Lung (tissue), 12 donors: Measurements from ENCODE around the gene LY6G5B. TPM values are rescaled to one million over a fixed set of nuclear protein-coding genes. Genes with fewer than 3 reads are reported as not detected.

Experiments used
- ATAC-seq: fragments of 200-7000 bp; cut with Tn5 transposase; one replicate; pipeline ENCODE4 v1.9.1; 2020; ENCODE audit warnings: moderate number of reproducible peaks; ENCODE audit not compliant: insufficient read depth, low FRiP score
- DNase-seq, 3 donors: peaks; one replicate each; pipeline ENCODE4 v3.0.0-alpha.2; 2013 to 2017
- H3K27ac ChIP-seq, 2 donors: one replicate each; pipeline ENCODE4 v1.5.1; 2013; ENCODE audit warnings: mild to moderate bottlenecking in 2 of 2, moderate library complexity in 2 of 2, control low read depth in 1 of 2, inconsistent platforms in 1 of 2, low read depth in 1 of 2, low read length in 1 of 2
- H3K27me3 ChIP-seq, 3 donors: one replicate each; pipeline ENCODE4 v1.5.1; 2013; ENCODE audit warnings: low read length in 2 of 3; ENCODE audit not compliant: control insufficient read depth in 3 of 3, insufficient read depth in 3 of 3
- H3K36me3 ChIP-seq, 4 donors: one replicate each; pipeline ENCODE4 v1.5.1; 2013; ENCODE audit warnings: low read length in 4 of 4, mild to moderate bottlenecking in 1 of 4, moderate library complexity in 1 of 4; ENCODE audit not compliant: control insufficient read depth in 4 of 4, insufficient read depth in 4 of 4
- H3K4me1 ChIP-seq, 5 donors: one replicate each; pipeline ENCODE4 v1.5.1; 2013; ENCODE audit warnings: low read length in 5 of 5, mild to moderate bottlenecking in 2 of 5, moderate library complexity in 1 of 5; ENCODE audit not compliant: control insufficient read depth in 5 of 5, insufficient read depth in 5 of 5
- H3K4me3 ChIP-seq: one replicate; pipeline ENCODE4 v1.5.1; 2013; ENCODE audit warnings: mild to moderate bottlenecking, control low read depth, moderate library complexity
- H3K9ac ChIP-seq, 2 donors: one replicate each; pipeline ENCODE4 v1.5.1; 2013; ENCODE audit warnings: low read length in 2 of 2, control low read depth in 1 of 2; ENCODE audit not compliant: insufficient read depth in 1 of 2
- H3K9me3 ChIP-seq, 4 donors: one replicate each; pipeline ENCODE4 v1.5.1; 2013; ENCODE audit warnings: low read length in 3 of 4, mild to moderate bottlenecking in 1 of 4, moderate library complexity in 1 of 4; ENCODE audit not compliant: control insufficient read depth in 4 of 4, insufficient read depth in 3 of 4
- WGBS, 2 donors: extraction: QIAGEN DNeasy Blood & Tissue Kit; methylation state at CpG; one replicate each; pipeline ENCODE4 v1.1.7; 2013; 5-methylcytosine and 5-hydroxymethylcytosine counted together
- polyA plus RNA-seq, 2 donors: library from polyadenylated mRNA; stranded (reverse); fragments of 200-250 nt; gene quantifications; one replicate each; pipeline ENCODE4 v1.2.1, GENCODE V29; 2013
- total RNA-seq, 2 donors: library from RNA; depleted of rRNA in 1 of 2; stranded (reverse); fragments of >200 nt in 1 of 2; gene quantifications; one replicate each; pipeline ENCODE4 v1.2.1, GENCODE V29; 2014 to 2021
- TF ChIP-seq, protein P1 (sequence below): IDR thresholded peaks from 2 replicates; pipeline ENCODE4 v1.5.1; 2012; ENCODE audit warnings: mild to moderate bottlenecking; ENCODE audit errors: control extremely low read depth, extremely low read depth
- donor health status: control.
- donor health status: control.
- donor health status: Bipolar disorder and iron deficiency.
- donor health status: healthy.
- donor health status: DM: yes; HTN: yes; CAD: no.

Gene LY6G5B
- total and polyA plus RNA-seq, 4 donors: 5.7 to 13.7 (median 8.2) TPM

DNA sequence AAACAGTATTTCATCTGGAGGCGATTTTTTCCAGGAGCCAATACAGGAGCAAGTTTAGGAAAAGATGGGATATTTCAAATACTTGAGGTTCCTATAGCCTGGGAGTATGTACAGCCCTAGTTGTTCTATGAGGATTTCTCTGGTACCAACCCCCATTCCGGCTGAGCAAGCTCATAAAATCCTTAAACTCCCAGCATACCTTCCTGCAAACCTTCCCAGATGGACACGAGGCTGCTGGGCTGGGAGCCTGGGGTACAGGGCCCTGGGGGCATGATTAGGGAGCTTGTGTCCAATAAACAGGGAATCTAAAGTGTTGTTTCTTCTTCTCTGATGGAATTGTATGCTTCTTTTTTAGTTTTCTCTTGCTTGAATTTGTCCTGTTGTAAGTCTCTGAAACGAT lies 47.8 kb upstream of the LY6G5B start:
- TF ChIP-seq, protein P1, sequence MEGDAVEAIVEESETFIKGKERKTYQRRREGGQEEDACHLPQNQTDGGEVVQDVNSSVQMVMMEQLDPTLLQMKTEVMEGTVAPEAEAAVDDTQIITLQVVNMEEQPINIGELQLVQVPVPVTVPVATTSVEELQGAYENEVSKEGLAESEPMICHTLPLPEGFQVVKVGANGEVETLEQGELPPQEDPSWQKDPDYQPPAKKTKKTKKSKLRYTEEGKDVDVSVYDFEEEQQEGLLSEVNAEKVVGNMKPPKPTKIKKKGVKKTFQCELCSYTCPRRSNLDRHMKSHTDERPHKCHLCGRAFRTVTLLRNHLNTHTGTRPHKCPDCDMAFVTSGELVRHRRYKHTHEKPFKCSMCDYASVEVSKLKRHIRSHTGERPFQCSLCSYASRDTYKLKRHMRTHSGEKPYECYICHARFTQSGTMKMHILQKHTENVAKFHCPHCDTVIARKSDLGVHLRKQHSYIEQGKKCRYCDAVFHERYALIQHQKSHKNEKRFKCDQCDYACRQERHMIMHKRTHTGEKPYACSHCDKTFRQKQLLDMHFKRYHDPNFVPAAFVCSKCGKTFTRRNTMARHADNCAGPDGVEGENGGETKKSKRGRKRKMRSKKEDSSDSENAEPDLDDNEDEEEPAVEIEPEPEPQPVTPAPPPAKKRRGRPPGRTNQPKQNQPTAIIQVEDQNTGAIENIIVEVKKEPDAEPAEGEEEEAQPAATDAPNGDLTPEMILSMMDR: no peak
- DNase-seq (no peak), ATAC-seq (no peak)
- Histone ChIP-seq H3K9ac (peak overlapping the region in 1 of 2 donors; percentile 84), H3K9me3 (no peaks in the 10 kb centered on the region), H3K36me3 (peaks cover 27 to 40% (median 35%) of the 10 kb centered on the region in 4 donors), H3K4me1 (peaks cover 2 to 14% (median 3%) of the 10 kb centered on the region in 5 donors), H3K27ac (peak overlapping the region in 1 of 2 donors; percentile 42), H3K4me3 (no peak overlapping the region), H3K27me3 (no peaks in the 10 kb centered on the region)
- WGBS, 2 donors: 37 to 48% methylated on average over 4 of the region's 4 CpGs

DNA sequence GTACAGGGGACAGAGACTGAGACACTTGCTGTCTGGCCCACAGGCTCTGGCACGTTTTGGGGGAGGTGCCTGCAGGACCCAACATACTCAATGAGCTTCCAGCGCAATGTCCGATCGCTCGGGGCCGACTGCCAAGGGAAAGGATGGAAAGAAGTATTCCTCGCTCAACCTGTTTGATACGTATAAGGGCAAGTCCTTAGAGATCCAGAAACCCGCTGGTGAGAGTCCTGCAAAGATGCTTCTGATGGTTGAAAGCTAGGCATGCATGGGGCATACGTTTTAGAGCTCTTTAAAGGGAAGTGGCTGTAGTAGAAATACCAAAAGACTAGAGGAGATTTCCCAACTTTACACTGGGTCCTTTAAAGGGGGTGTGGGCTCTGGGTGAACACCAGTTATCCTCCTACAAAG lies 47.1 kb upstream of the LY6G5B start:
- TF ChIP-seq, protein P1: no peak
- Histone ChIP-seq H3K9me3 (no peaks in the 10 kb centered on the region), H3K4me1 (peaks cover 2 to 14% (median 3%) of the 10 kb centered on the region in 5 donors), H3K36me3 (peaks cover 29 to 47% (median 41%) of the 10 kb centered on the region in 4 donors), H3K27me3 (no peaks in the 10 kb centered on the region), H3K27ac (no peak overlapping the region), H3K4me3 (no peak overlapping the region), H3K9ac (no peak overlapping the region)
- 47 to 64% methylated on average over 10 of the region's 10 CpGs for WGBS, 2 donors
- ATAC-seq (no peak), DNase-seq (peak in 2 of 3 donors; percentile 39 to 59)

GRCh38 chr6:31624070-31624469 lies 45.7 kb upstream of the LY6G5B start:
- TF ChIP-seq, protein P1: no peak
- Histone ChIP-seq H3K36me3 (peaks cover 36 to 59% (median 52%) of the 10 kb centered on the region in 4 donors), H3K27me3 (no peaks in the 10 kb centered on the region), H3K9me3 (no peaks in the 10 kb centered on the region), H3K4me1 (peaks cover 2 to 14% (median 3%) of the 10 kb centered on the region in 5 donors), H3K9ac (no peak overlapping the region), H3K4me3 (no peak overlapping the region), H3K27ac (no peak overlapping the region)
- DNase-seq: no peak
- WGBS, 2 donors: 92 to 95% methylated on average over 10 of the region's 10 CpGs
- ATAC-seq: no peak

GRCh38 chr6:31626952-31627351 lies 42.8 kb upstream of the LY6G5B start:
- H3K9me3 ChIP-seq: no peaks in the 10 kb centered on the region
- no peak overlapping the region for H3K4me3 ChIP-seq
- no peak for DNase-seq
- 94 to 97% methylated on average over 10 of the region's 10 CpGs for WGBS, 2 donors
- no peak overlapping the region for H3K9ac ChIP-seq
- peaks cover 1 to 10% (median 3%) of the 10 kb centered on the region in 5 donors for H3K4me1 ChIP-seq
- no peaks in the 10 kb centered on the region for H3K27me3 ChIP-seq
- H3K27ac ChIP-seq: no peak overlapping the region
- TF ChIP-seq, protein P1: no peak
- peaks cover 39 to 77% (median 70%) of the 10 kb centered on the region in 4 donors for H3K36me3 ChIP-seq
- no peak for ATAC-seq
